H9 (cell line): ENCODE results near the gene H2BK1. TPM values are rescaled to one million over a fixed set of nuclear protein-coding genes. Genes with fewer than 3 reads are reported as not detected.

Experiments
- DNase-seq: peaks from one replicate; pipeline ENCODE4 v3.0.0-alpha.2; 2017
- H2AFZ ChIP-seq: one replicate; pipeline ENCODE4 v1.6.1; 2013; ENCODE audit warnings: mild to moderate bottlenecking, low read length, control low read depth, moderate library complexity
- H2AK5ac ChIP-seq: 2 replicates; pipeline ENCODE4 v1.6.1; 2013; ENCODE audit warnings: low read length, control low read depth, mixed read lengths; ENCODE audit not compliant: insufficient read length
- H2BK120ac ChIP-seq: one replicate; pipeline ENCODE4 v1.6.1; 2013; ENCODE audit warnings: low read depth, mild to moderate bottlenecking, low read length, control low read depth, inconsistent platforms; ENCODE audit not compliant: poor library complexity, severe bottlenecking
- H2BK12ac ChIP-seq: 2 replicates; pipeline ENCODE4 v1.6.1; 2013; ENCODE audit warnings: low read length, control low read depth, mixed read lengths, low read depth; ENCODE audit not compliant: insufficient read length
- H2BK15ac ChIP-seq: 2 replicates; pipeline ENCODE4 v1.6.1; 2013; ENCODE audit warnings: low read depth, low read length, control low read depth
- H2BK20ac ChIP-seq: one replicate; pipeline ENCODE4 v1.6.1; 2013; ENCODE audit warnings: low read depth, mild to moderate bottlenecking, low read length, control low read depth, inconsistent platforms; ENCODE audit not compliant: poor library complexity, severe bottlenecking
- H2BK5ac ChIP-seq: 2 replicates; pipeline ENCODE4 v1.6.1; 2013; ENCODE audit warnings: low read length, control low read depth, mixed read lengths; ENCODE audit not compliant: insufficient read length
- H3K14ac ChIP-seq: 2 replicates; pipeline ENCODE4 v1.6.1; 2013; ENCODE audit warnings: low read length, control low read depth; ENCODE audit not compliant: insufficient read depth
- H3K18ac ChIP-seq: 2 replicates; pipeline ENCODE4 v1.6.1; 2013; ENCODE audit warnings: low read depth, mild to moderate bottlenecking, mixed read lengths, low read length, control low read depth; ENCODE audit not compliant: insufficient read length
- H3K23ac ChIP-seq: 2 replicates; pipeline ENCODE4 v1.6.1; 2013; ENCODE audit warnings: low read length, control low read depth, mixed read lengths, low read depth; ENCODE audit not compliant: insufficient read length
- H3K23me2 ChIP-seq: 2 replicates; pipeline ENCODE4 v1.6.1; 2013; ENCODE audit warnings: low read depth, mild to moderate bottlenecking, mixed read lengths, low read length, control low read depth; ENCODE audit not compliant: insufficient read length, poor library complexity, severe bottlenecking
- H3K27ac ChIP-seq: 2 replicates; pipeline ENCODE4 v1.5.1; 2013; ENCODE audit warnings: low read length, control low read depth, mixed read lengths, low read depth; ENCODE audit not compliant: insufficient read length
- H3K27me3 ChIP-seq: 2 replicates; pipeline ENCODE4 v1.6.1; 2013; ENCODE audit warnings: low read length, control low read depth, inconsistent platforms; ENCODE audit not compliant: insufficient read depth
- H3K4ac ChIP-seq: 2 replicates; pipeline ENCODE4 v1.6.1; 2013; ENCODE audit warnings: low read depth, mild to moderate bottlenecking, control low read depth, inconsistent platforms, low read length, moderate library complexity
- H3K4me1 ChIP-seq: 2 replicates; pipeline ENCODE4 v1.6.1; 2013; ENCODE audit warnings: low read length, control low read depth, inconsistent platforms; ENCODE audit not compliant: insufficient read depth
- H3K4me2 ChIP-seq: 2 replicates; pipeline ENCODE4 v1.6.1; 2013; ENCODE audit warnings: low read length, control low read depth, mixed read lengths; ENCODE audit not compliant: insufficient read length, insufficient read depth
- H3K56ac ChIP-seq: 2 replicates; pipeline ENCODE4 v1.6.1; 2013; ENCODE audit warnings: low read depth, mild to moderate bottlenecking, mixed read lengths, low read length, control low read depth; ENCODE audit not compliant: insufficient read length
- H3K79me1 ChIP-seq: 2 replicates; pipeline ENCODE4 v1.6.1; 2013; ENCODE audit warnings: low read depth, mild to moderate bottlenecking, moderate library complexity, low read length, control low read depth, inconsistent platforms; ENCODE audit not compliant: insufficient read depth, poor library complexity, severe bottlenecking
- H3K79me2 ChIP-seq: 2 replicates; pipeline ENCODE4 v1.6.1; 2013; ENCODE audit warnings: low read length, control low read depth, inconsistent platforms; ENCODE audit not compliant: insufficient read depth
- H3K9ac ChIP-seq: 2 replicates; pipeline ENCODE4 v1.6.1; 2013; ENCODE audit warnings: low read length, control low read depth, mixed read lengths; ENCODE audit not compliant: insufficient read length; ENCODE audit errors: extremely low read depth
- H3K9me3 ChIP-seq: one replicate; pipeline ENCODE4 v1.6.1; 2013; ENCODE audit warnings: low read depth, low read length, inconsistent platforms; ENCODE audit not compliant: control insufficient read depth
- H3T11ph ChIP-seq: one replicate; pipeline ENCODE4 v1.6.1; 2013; ENCODE audit warnings: mild to moderate bottlenecking, low read length, control low read depth, inconsistent platforms
- H4K20me1 ChIP-seq: one replicate; pipeline ENCODE4 v1.6.1; 2013; ENCODE audit not compliant: control insufficient read depth, insufficient read length, insufficient read depth
- H4K5ac ChIP-seq: 2 replicates; pipeline ENCODE4 v1.6.1; 2013; ENCODE audit warnings: low read depth, mild to moderate bottlenecking, mixed read lengths, low read length, control low read depth; ENCODE audit not compliant: insufficient read length
- H4K8ac ChIP-seq: replicated peaks from 2 replicates; pipeline ENCODE4 v1.6.1; 2013; ENCODE audit warnings: low read length, control low read depth, mixed read lengths, low read depth; ENCODE audit not compliant: insufficient read length
- H4K91ac ChIP-seq: 2 replicates; pipeline ENCODE4 v1.6.1; 2013; ENCODE audit warnings: low read depth, mild to moderate bottlenecking, moderate library complexity, mixed read lengths, low read length, control low read depth; ENCODE audit not compliant: insufficient read length
- H3K27ac Mint-ChIP-seq, 3 experiments: 2 replicates in 2 of 3; 3 replicates in 1 of 3; pipeline ENCODE4 v1.8.0; 2020 to 2021; ENCODE audit warnings: mixed read lengths in 3 of 3, mild to moderate bottlenecking in 1 of 3, moderate library complexity in 1 of 3
- H3K27me3 Mint-ChIP-seq: 2 replicates; pipeline ENCODE4 v1.8.0; 2021; ENCODE audit warnings: low read depth, mild to moderate bottlenecking, moderate library complexity, mixed read lengths
- H3K36me3 Mint-ChIP-seq, 3 experiments: 2 replicates in 2 of 3; 3 replicates in 1 of 3; pipeline ENCODE4 v1.8.0; 2020 to 2021; ENCODE audit warnings: low read depth in 3 of 3, mixed read lengths in 3 of 3; ENCODE audit not compliant: insufficient read depth in 1 of 3
- H3K4me1 Mint-ChIP-seq, 2 experiments: 2 replicates each; pipeline ENCODE4 v1.8.0; 2020; ENCODE audit warnings: mixed read lengths in 2 of 2
- H3K4me3 Mint-ChIP-seq, 2 experiments: 2 replicates in 1 of 2; 3 replicates in 1 of 2; pipeline ENCODE4 v1.8.0; 2020 to 2021; ENCODE audit warnings: mild to moderate bottlenecking in 2 of 2, mixed read lengths in 2 of 2, moderate library complexity in 1 of 2
- H3K9me3 Mint-ChIP-seq, 2 experiments: 2 replicates in 1 of 2; 3 replicates in 1 of 2; pipeline ENCODE4 v1.8.0; 2020; ENCODE audit warnings: mild to moderate bottlenecking in 2 of 2, mixed read lengths in 2 of 2, moderate library complexity in 1 of 2
- WGBS: extraction: QIAGEN DNeasy Blood & Tissue Kit; methylation state at CpG from one replicate; pipeline ENCODE4 v1.1.7; 2013; ENCODE audit warnings: missing lambda C conversion rate, low lambda C conversion rate, mixed read lengths; ENCODE audit not compliant: insufficient read length; ENCODE audit errors: extremely low coverage; 5-methylcytosine and 5-hydroxymethylcytosine counted together
- total RNA-seq: library from RNA; stranded (reverse); gene quantifications from 2 replicates; pipeline ENCODE4 v1.2.1, GENCODE V29; 2021
- TF ChIP-seq, protein P1 (sequence below): fragments of 200-600 bp; sonication (generic); conservative IDR thresholded peaks from 3 replicates; pipeline ENCODE4 v1.8.0; 2021; ENCODE audit warnings: antibody characterized with exemption, mild to moderate bottlenecking

The H2BK1 gene
- total RNA-seq, 1 experiment from 2014 or later, result not detected

- no peak overlapping the region for H4K5ac ChIP-seq
- no peaks in the 10 kb centered on the region for H3K27me3 ChIP-seq
- no peak overlapping the region for H2BK12ac ChIP-seq
- H3K9ac ChIP-seq, result no peak overlapping the region
- no peak overlapping the region for H2BK5ac ChIP-seq
- H3K27ac ChIP-seq, result no peak overlapping the region
- Mint-ChIP-seq H3K4me1 (no peaks in the 10 kb centered on the region), H3K36me3 (no peaks in the 10 kb centered on the region; a peak in 1 of 7 replicates), H3K27me3 (peaks cover 32% of the 10 kb centered on the region), H3K9me3 (no peaks in the 10 kb centered on the region), H3K4me3 (no peak overlapping the region), H3K27ac (no peak overlapping the region)
- H2AFZ ChIP-seq, result no peak overlapping the region
- no peaks in the 10 kb centered on the region for H4K20me1 ChIP-seq
- no peak overlapping the region for H2BK15ac ChIP-seq
- H2BK120ac ChIP-seq, result no peak overlapping the region
- H3T11ph ChIP-seq, result no peak overlapping the region
- H3K23ac ChIP-seq, result no peak overlapping the region
- H3K4ac ChIP-seq, result no peak overlapping the region
- H3K14ac ChIP-seq, result no peak overlapping the region
- no CpG with 5 or more reads among the region's 4 CpGs for WGBS
- TF ChIP-seq, protein P1, sequence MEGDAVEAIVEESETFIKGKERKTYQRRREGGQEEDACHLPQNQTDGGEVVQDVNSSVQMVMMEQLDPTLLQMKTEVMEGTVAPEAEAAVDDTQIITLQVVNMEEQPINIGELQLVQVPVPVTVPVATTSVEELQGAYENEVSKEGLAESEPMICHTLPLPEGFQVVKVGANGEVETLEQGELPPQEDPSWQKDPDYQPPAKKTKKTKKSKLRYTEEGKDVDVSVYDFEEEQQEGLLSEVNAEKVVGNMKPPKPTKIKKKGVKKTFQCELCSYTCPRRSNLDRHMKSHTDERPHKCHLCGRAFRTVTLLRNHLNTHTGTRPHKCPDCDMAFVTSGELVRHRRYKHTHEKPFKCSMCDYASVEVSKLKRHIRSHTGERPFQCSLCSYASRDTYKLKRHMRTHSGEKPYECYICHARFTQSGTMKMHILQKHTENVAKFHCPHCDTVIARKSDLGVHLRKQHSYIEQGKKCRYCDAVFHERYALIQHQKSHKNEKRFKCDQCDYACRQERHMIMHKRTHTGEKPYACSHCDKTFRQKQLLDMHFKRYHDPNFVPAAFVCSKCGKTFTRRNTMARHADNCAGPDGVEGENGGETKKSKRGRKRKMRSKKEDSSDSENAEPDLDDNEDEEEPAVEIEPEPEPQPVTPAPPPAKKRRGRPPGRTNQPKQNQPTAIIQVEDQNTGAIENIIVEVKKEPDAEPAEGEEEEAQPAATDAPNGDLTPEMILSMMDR, result no peak
- no peaks in the 10 kb centered on the region for H3K79me1 ChIP-seq
- no peak for DNase-seq
- no peak overlapping the region for H4K91ac ChIP-seq
- no peaks in the 10 kb centered on the region for H3K9me3 ChIP-seq
- no peaks in the 10 kb centered on the region for H3K79me2 ChIP-seq
- no peak overlapping the region for H3K18ac ChIP-seq
- no peak overlapping the region for H2AK5ac ChIP-seq
- H2BK20ac ChIP-seq, result no peak overlapping the region
- H3K4me2 ChIP-seq, result no peak overlapping the region
- H4K8ac ChIP-seq, result no peak overlapping the region
- H3K23me2 ChIP-seq, result no peaks in the 10 kb centered on the region
- H3K56ac ChIP-seq, result no peak overlapping the region
- no peaks in the 10 kb centered on the region for H3K4me1 ChIP-seq
Observed at GRCh38 chr7:151189038-151189437, 21.2 kb downstream of the H2BK1 start.
